Eye (tissue), 1 donor: Measurements from ENCODE around the gene HK1.

ENCODE experiments used
- DNase-seq: peaks from one replicate; pipeline ENCODE4 v3.0.0-alpha.2; 2015

The HK1 gene

GRCh38 chr10:69408318-69409175, 130.3 kb downstream of the HK1 start:
- peak; percentile 97 for DNase-seq

- no peak for DNase-seq
These were observed 130.8 kb downstream of the HK1 start for GRCh38 chr10:69409176-69409495.

- no peak for DNase-seq
These were observed 131.7 kb downstream of the HK1 start for GRCh38 chr10:69409968-69410367.

DNA sequence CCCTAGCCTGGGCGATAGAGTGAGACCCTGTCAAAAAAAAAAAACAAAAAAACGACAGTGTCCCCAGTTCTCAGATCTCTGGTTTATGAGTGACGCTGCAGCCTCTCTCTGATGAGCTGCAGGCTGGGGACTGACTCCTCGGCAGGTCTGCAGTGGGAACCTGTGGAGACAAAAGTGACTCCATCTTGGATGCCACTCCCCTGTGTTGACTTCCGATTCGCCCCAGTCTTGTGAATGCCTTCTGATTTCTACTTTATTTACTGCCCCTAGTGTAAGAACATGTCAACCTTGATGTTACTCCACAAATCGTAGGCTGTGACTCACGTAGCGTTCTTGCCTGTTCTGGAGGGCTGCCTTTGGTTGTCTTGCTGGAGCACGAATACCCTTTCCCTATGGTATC, 132.2 kb downstream of the HK1 start:
- no peak for DNase-seq

DNA sequence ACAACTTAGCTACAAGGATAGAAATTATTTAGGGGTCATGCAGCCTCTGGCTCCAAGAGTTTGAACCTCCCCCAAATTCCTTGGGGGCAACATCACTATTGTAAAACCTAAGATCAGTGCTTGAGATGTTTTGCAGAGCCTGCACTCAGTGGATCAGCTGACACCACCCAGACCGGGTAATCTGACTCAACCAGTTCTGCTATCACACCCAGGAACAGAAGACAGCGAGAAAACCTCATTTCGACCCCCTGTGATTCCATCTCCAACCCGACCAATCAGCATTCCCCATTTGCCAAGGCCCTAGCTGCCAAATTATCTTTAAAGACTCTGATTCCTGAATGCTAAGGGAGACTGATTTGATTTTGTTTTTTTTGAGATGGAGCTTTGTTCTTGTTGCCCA, 133.2 kb downstream of the HK1 start:
- DNase-seq, result no peak

- no peak for DNase-seq
These were observed 134.0 kb downstream of the HK1 start for GRCh38 chr10:69412232-69412790.

DNA sequence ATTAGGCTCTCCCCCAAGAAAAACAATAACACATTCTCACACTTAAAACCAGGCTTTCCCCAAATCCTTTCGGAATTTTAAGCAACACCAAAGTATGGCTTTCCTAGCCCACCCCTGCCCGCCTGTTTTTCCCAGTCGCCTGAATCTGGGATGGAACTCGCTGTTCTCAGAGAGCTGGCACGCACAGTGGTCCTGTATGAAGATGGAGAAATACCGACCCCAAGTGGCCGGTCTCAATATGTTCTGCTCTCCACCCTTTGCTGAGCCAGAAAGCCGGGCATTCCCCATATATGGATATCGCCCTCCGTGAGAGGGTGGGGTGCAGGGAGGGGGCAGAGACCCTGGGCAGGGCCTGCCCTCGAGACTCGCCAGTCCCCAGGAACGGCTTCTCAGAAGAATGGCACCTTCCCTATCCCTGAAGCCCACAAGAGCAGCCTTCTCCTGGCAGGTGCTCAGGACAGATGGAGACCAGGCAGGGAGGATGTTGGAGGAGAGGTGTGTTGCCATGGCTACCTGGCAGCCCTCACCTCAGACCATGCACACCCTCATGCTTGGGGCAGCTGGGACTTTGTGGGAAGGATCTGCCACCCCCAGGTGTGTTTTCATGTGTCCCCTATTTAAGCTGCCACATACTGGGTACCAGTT, 135.0 kb downstream of the HK1 start:
- DNase-seq, result peak; percentile 84

GRCh38 chr10:69414036-69415018, 136.0 kb downstream of the HK1 start:
- DNase-seq, result no peak

DNA sequence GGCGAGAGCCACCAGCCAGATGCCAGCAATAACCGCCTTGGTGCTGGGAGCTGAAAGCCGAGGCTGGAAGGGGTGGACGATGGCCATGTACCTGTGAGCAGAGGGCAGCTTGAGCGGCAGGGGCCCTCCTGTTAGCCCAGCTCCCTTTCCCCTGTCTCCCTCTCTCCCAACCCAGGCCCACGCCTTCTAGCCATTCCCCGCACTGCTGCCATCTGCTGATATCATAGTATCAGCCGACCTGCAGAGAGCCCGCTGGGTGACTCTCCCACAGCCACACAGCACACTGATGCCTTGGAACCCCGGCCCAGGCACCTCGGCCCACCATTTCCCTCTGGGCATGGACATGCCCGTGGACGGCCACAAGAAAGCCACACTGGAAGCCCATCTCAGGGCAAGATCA, 136.8 kb downstream of the HK1 start:
- DNase-seq, result no peak

GRCh38 chr10:69415951-69416350, 137.7 kb downstream of the HK1 start:
- no peak for DNase-seq

DNA sequence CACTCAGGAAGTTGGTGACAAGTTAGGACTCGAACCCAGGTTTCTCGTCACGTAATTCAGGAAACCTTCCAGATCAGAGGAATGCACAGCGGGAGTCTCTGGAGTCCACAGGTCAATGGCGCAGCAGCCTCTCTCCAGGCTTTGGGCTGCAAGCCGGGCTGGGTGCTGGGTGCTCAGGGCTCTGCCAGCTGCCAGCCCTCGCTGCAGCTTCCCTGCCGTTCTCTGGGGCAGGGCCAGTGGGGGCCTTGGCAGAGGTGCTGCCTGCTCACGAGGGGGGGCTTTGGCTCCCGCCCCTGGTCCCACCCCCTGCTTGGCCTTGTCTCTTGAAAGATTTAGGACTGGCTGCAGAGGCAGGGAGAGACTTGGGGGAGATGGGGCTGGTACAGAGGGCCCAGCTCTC, 138.4 kb downstream of the HK1 start, which contains the start of gene TACR2:
TACR2 (minus strand) TSS at position 224 of the 400 bp plus-strand sequence. CDS start 595 bp downstream, outside the sequence.
- no peak for DNase-seq

- DNase-seq, result no peak
These were observed 139.2 kb downstream of the HK1 start for GRCh38 chr10:69417542-69417941.

GRCh38 chr10:69418052-69418752, 139.9 kb downstream of the HK1 start:
- DNase-seq, result no peak

- DNase-seq, result no peak
These were observed 140.9 kb downstream of the HK1 start for GRCh38 chr10:69419096-69419743.

DNA sequence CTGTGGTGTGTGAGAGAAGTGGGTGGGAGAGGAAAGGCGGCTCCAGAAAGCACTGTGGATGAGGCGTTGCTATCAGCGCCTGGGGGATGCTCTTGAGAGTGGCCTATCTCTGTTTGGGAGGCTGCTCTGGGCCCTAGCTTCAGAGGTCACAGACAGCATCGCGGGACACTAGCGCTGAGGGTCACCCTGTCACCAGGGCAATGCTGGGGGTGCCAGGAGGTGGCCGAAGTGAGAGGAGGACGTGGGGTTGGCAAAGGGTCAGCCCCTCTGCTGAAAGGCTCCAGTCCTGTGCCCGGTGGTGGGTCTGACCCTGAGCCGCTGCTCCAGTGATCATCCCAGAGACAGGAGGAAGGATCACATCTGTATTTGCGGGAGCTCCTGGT, 141.4 kb downstream of the HK1 start:
- DNase-seq, result no peak

DNA sequence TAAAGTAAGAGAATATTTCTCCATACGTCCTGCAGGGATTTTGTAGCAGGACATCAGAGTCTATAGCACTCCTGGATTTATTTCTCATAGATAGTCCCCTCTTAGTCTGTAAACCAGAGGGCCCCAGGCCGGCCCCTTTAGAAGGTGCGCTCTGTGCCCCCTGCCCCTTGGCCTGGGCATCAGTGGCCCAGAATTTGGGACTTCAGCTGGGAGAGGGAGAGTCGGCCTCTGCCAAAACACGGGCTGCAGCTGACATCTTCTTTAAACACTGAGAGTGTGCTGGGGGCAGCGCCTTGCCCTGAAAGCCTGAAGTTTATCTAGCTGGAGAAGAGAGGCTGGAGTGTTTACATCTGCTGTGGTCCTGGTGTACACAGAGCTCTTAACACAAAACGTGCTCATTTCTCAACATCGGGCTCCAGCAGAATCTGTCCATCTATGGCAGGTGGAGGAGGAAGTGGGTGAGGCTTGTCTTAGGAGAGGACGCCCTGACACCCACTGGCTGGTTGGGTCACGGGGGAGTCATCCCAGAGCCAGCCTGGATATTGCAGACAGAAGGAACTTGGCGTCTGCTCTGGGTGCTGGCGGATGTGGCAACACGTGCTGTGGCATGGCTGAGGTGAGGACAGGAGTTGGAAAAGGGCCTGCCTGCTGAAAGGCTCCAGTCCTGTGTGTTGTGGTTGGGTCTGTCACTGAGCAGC, 143.5 kb downstream of the HK1 start:
- no peak for DNase-seq

DNA sequence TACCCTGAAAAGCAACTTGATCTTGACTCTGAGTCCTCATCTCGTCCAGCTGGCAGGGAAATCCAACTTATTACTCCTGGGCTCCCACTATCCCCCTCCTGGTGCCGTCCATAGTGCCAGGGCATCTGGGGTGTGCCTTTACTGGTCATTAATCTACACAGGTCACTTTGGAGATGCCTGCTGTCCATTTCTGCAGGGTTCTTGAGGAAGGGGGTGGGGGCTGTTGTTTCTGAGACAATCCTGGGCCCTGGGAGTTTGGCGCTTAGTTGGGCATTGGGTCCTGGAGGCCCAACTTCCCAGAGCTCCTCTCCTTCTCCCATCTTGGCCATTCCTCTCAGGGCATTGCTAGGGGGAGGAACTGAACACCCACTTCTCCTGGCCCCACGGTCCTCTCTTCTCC, 144.4 kb downstream of the HK1 start:
- no peak for DNase-seq

DNA sequence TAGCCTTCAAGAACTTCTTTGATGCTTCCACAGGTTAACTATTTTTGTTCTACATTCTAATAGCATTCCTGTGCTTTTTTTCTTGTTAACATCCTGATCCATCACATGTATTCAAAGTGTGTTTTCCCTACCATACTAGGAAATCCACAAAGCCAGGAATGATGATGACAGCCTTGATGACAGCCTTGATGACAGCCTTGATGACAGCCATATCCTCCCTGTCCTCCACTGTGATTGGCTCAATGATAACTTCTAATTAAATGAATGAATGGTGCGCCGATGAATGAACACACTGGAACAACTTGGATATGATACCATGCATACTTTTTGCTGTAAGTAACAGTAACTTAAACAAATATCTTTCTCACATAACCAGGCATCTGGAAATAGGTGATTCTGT, 146.7 kb downstream of the HK1 start:
- DNase-seq, result no peak

DNA sequence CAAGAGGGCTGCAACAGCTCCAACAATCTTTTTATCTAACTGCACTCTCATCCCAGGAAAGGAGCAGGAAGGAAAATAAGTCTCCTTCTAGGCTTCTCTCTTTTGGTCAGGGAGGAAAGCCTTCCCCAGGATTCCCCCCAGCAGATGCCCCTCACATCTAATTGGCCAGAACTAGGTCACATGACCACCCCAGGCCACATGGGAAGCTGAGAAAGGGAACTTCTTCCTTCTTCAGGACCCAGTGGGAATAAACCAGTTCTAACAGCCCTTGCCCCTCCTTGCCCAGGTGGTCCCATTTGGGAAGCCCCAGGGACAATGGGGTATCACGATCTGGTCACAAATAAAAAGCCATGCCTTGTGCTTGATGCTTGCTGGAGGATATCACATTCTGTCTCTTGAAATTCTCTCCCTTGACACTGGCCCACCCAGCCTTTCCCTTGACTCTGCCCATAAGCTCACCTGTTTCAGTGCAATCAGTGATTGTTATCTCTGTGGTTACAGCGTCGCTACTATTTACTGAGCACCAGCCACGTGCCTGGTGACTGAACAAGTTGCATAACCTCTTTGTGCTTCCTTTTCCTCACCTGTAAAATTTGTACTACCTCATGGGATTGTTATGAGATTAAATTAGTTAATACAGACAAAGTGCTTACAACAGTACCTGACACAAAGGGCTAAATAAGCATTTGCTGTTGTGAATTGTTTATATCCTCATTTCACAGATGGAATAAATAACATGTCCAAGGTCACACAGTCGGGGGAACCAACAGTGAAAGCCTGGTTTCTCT, 147.4 kb downstream of the HK1 start:
- DNase-seq, result no peak

DNA sequence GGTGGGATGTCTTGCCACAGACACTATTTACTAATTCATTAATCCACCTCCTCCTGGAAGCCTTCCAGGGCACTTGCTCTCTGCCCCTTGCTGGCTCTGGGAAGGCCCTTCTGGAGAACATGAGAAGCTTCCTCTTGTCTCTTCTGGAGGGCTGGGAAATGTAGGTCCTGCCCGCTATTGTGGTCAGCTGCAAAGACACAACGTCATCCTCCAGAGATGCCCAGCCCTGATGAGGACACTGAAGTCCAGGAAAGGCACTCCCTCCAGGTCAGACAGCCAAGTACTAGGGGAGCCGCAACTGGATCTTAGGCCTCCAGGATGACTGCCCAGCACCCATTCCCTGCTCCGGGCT, 148.1 kb downstream of the HK1 start:
- DNase-seq, result no peak
